ENCODE results near the gene MACROH2A1.
A peak's percentile ranks its signal among the peaks of the same experiment; 100 is the strongest.

Gene MACROH2A1

GRCh38 chr5:135396459-135397055 lies 2.5 kb downstream of the MACROH2A1 start:
- no peak for DNase-seq

- no peak for DNase-seq
Observed at GRCh38 chr5:135395866-135396265, 3.2 kb downstream of the MACROH2A1 start.

GRCh38 chr5:135395451-135395850 lies 3.6 kb downstream of the MACROH2A1 start:
- DNase-seq = no peak

DNA sequence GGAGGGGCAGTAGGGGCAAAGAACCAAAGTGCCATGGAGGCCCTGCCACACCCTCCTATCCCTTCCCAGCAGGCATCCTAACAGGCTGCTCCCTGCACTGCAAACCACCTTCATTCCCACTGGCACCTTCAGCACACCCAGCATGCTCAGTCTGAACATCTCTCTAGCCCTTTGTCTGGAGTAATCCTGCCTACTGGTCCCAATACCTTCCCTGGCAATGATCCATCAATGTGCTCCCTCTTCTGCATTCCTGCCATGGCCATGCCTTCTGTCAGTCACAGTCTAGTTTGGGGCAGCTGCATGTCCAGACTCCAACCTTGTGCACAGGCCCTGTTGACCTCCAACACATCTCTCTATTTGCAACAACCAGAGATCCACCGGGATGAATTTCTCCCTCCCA lies 4.9 kb downstream of the MACROH2A1 start:
- DNase-seq = no peak

DNA sequence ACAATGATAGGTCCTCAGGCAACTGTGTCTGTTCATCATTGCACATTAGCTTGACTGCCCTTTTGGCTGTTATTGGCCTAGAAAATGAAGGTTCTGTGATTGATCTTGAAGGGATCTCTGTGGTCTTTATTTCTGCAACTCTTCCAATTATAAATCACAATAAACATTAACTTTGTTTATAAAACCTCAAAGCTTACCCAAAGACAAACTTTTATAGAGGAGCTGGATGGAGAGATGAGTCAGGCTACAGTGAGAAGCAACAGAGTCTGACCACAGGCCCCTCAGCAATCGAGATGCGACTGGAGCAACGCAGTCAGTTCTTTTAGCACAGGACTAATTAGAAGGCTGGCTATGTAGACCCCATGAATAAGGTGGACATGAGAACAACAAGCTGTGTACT lies 5.3 kb downstream of the MACROH2A1 start:
- DNase-seq = no peak

DNA sequence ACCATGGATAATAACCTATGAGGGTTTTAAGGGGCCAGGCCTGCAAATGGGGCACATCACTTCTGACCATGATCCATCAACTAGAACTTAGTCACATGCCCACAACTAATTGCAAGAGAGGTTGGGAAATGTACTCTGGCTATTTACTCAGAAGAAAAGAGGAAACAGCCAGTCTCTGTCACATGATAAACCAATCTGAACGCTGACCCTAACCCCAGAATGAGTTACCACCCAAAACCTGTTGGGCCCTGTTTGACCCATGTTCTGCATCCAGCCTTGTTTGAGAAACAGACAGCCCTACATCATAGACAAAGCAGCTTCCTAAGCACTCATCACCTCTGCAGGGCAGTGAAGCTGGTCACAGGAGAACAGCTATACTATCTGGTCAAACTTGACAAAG lies 5.8 kb downstream of the MACROH2A1 start:
- DNase-seq = no peak

DNA sequence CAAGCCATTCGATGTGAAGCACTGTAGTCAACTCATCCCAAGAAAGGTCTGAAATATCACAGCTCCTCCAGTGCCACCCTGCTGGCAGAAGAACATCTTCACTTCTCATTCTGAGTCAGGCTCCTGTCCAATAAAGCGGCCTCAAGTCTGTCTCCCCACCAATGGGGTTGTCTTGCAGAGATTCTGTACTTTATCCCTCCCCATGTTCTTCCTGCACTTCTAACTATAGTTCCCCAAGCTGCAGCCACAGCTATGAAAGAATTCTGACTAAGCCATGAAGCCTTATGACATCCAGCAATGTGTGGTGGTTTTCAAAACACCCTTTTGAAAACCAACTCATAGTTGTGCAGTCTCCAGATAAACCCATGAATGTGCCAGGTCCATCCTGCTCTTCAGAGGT lies 6.8 kb downstream of the MACROH2A1 start:
- DNase-seq = no peak

GRCh38 chr5:135391869-135392255 lies 7.2 kb downstream of the MACROH2A1 start:
- DNase-seq = no peak

DNA sequence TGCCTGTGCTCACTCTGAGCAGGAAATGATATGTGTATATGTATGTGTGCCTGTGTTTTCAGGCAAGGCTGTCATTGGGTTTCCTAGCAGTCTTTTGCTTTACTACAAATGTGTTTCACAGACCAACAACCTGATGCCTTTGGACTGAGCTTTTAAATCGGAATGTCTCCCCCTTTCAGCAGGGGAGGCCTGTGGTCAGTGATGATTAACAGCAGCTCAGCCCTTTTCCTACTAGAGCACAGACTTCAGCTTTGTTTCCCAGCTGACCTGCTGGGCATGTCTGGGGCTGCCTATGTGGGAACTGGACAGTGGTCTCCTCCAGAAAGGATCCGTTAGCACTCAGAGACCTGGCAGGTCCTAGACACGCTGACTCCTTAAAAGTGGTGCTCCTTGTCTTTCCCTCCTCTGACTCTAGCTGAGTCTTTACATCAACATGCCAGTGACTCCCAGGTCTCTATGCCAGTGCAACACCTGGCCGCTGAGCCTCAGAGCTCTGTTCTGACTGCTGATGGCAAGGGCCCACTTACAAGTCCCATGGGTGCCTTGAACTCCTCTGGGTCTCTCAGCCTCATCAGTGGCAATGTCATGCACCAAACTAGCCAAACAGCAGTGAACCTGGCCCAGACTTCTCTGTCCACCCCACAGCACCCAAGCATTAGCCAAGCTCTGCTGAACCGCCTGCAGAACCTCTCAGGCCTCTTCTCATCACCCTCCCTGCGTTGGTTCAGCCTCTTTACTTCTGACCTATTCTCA lies 7.7 kb downstream of the MACROH2A1 start:
- DNase-seq = peak; percentile 45

DNA sequence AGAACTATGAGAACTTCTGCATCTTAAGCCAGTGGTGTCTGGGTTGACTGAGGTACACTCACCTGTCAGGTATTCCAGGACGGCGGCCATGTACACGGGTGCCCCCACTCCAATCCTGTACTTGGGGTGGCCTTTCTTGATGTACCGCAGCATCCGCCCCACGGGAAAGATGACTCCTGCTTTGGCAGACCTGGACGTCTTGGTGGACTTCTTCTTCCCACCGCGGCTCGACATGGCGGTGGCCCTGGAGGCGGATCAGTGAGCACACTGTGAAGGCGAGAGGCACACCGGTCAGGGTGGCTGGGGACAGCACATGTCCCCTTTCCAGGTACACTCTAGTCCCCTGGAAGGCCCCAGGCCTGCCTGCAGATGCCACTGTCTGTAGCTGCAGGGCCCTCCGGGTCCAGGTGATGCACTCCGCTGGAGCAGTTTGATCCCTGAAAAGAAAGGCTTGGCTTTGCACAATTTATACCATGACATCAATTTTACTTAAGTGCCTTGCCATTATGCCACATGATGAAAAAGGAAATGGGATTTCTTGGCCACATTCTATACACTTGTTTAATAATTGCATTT lies 10.1 kb downstream of the MACROH2A1 start:
- DNase-seq = no peak

- DNase-seq = no peak
Observed at GRCh38 chr5:135387629-135387960, 11.4 kb downstream of the MACROH2A1 start.

DNA sequence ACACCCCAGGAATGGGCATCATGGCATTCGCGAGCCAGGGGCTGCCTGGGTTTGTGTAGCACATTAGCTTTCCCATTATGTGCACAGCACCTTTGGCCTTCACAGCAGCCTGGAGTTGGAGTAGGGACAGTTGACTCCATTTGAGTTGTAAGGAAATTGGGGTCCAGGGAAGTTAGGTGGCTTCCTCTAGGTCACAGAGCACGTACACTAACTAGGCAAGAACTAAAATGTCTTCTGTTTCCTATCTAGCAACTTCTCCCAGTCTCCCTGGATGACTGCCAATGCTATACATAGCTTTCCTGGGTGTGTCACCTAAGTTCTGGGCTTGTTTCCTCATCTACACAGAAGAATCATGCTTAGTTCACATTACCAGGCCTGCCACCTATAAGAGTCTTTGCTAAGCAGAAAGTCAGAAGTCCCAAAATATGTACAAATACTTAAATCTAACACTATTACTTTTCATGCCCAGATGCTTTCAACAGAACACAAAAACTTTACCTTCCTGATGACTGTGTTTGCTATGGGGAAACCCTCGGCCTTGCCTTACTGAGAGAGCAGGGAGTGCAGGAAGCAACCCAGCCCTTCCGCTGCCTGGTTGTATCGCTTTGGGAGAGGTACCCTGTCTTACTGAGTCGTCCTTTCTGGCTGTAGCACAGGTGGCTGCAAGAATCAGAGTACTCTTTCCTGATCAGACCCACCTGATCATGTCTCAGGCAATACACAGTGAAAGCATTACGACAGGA lies 12.0 kb downstream of the MACROH2A1 start:
- DNase-seq = no peak

GRCh38 chr5:135386096-135386495 lies 12.9 kb downstream of the MACROH2A1 start:
- no peak for DNase-seq

- DNase-seq = no peak
Observed at GRCh38 chr5:135385576-135385975, 13.5 kb downstream of the MACROH2A1 start.

DNA sequence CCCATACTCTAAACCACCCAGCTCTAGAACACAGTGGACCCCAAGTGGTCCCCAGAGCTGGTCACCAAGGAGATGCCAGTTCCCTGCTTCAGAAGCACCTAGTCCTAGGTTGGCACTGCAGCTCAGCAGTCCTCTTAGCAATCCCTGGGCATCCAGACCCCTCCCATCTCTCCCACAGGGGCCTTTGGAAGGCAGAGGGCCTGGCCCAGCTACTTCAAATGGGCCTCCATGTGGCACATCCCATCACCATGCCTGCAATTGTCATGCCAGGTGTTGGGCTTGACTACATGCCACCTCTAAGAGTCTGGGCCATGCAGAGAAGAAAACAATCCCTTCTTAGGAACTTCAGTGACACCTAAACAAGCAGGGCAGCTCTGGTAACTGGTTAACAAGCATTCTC lies 14.1 kb downstream of the MACROH2A1 start:
- no peak for DNase-seq

DNA sequence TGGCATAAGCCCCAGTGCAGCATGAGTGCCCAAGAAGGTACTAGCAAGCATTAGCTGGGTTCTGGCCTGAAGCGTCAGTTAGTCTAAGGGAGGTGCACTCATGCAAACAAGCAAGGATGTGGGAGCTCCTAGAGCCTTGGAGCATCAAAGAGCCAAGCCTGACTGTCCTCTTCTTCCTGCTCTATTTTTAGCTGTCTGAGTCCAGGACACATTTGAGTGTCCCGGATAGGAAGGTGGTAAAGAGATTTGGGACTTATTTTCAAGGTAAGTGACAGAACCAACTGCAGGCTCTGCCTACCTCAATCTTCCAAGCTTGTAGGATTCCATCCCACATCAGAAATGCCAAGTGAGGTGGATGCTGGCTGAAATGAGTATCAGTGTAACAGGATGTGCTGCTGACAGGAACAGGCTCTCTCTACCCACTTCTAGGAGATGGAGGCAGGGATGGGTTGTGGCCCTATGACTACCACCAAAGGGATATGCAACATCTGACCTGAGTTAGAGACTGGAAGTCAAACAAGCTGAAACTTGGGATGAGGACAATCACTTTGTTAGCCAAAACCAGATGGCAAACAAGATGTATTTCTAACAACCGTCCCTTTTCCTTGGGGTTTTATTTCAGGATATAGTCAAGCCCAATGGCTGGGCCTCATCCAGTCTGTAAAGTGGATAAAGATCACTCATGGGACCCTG lies 15.1 kb downstream of the MACROH2A1 start:
- DNase-seq = no peak

GRCh38 chr5:135382981-135383380 lies 16.1 kb downstream of the MACROH2A1 start:
- DNase-seq = no peak

- no peak for DNase-seq
Observed at GRCh38 chr5:135382106-135382790, 16.8 kb downstream of the MACROH2A1 start.

DNA sequence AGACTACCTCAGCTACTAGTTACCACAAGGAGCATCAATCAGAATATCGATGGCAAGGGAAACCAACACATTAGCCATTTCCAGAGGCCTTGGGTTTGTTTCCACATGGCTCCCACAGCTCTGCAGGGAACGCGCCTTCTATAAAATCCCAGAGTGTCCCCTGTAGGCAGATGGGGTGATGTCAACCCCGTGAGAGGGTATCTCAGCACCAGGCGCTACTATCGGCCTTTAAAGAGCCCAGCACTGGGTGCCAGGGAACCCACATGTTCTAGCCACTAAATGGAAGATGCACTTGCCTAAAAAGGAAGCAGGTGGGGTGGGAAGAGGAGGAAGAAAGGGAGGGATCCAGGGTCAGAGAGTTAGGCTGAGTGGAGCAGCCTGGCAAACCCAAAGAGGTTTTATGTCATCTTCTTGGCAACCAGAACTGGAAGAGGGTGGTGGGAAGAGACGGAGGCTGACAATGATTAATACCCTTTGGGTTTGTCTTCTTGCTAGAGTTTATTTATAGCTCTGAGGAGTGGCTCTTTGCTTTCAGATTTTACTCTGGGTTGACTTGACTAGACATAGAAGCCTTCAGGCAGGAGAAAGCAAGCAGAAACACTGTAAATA lies 19.9 kb downstream of the MACROH2A1 start:
- no peak for DNase-seq

DNA sequence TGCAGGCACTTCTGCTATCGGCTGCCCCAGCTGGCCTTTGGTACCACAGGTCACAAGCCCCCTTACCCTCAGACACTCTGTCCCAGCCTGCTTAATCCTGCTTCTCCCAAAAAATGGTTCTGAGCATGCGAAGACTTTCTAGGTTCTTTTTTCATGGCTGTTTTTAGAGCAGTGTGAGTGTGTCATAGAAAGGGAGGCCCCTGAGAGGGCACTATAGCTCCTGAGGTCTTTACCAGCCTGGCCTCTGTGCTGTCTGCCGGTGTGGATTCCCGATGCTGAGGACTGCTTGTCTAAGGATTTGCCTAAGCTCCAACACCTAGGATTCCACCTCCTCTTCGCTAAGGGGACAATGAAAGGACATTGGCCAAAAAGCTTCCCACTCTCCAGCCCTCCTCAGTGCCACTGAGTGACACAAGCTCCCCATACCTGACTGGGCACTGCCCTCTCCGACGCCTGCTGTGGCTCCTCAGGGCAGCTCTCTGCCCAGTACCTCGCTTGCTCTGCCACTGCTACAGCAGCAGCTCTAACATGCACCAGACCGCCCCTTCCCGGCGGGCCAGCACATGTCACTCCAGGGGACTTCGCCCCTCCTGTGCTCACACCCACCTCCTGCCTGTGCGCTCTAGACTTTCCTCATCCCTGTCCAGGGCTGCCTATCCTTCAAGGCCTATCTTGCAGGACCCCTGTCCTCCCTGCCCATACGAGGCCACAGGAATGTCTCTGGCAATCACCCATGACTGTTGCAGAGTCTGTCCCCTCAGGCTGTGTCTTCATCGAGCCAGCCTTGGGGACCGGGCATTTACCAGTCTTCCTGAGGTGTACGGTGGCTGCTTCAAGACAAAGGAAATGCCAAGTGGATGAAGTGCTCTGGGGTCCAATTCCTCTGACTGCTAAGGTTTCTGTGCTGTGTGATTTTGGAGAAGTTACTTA lies 21.0 kb downstream of the MACROH2A1 start:
- no peak for DNase-seq

Measured in right hindlimb (tissue), 1 donor.